Measurements from ENCODE around the gene ADORA1.

ADORA1 gene

GRCh38 chr1:203173011-203173555 lies 45.6 kb downstream of the ADORA1 start:
- DNase-seq (ENCODE audit: low read depth) = no peak

- DNase-seq (ENCODE audit: low read depth) = no peak
Measured at GRCh38 chr1:203173566-203173965, 46.0 kb downstream of the ADORA1 start.

- DNase-seq (ENCODE audit: low read depth) = no peak
Measured at GRCh38 chr1:203174324-203174985, 46.9 kb downstream of the ADORA1 start.

GRCh38 chr1:203175237-203175826 lies 47.8 kb downstream of the ADORA1 start, which contains the start of gene MYBPH:
MYBPH (minus strand) TSS chr1:203175826; CDS start chr1:203175755, 71 bp downstream.
- DNase-seq (ENCODE audit: low read depth) = no peak

GRCh38 chr1:203175827-203176241 lies 48.3 kb downstream of the ADORA1 start:
- DNase-seq (ENCODE audit: low read depth) = no peak

GRCh38 chr1:203176273-203177035 lies 48.9 kb downstream of the ADORA1 start:
- DNase-seq (ENCODE audit: low read depth) = no peak

GRCh38 chr1:203177036-203177405 lies 49.5 kb downstream of the ADORA1 start:
- DNase-seq (ENCODE audit: low read depth) = no peak

GRCh38 chr1:203177470-203178039 lies 50.0 kb downstream of the ADORA1 start:
- no peak for DNase-seq (ENCODE audit: low read depth)

- no peak for DNase-seq (ENCODE audit: low read depth)
Measured at GRCh38 chr1:203178083-203178482, 50.6 kb downstream of the ADORA1 start.

- DNase-seq (ENCODE audit: low read depth) = no peak
Measured at GRCh38 chr1:203178821-203179666, 51.5 kb downstream of the ADORA1 start.

GRCh38 chr1:203179667-203180005 lies 52.1 kb downstream of the ADORA1 start:
- DNase-seq (ENCODE audit: low read depth) = no peak

- no peak for DNase-seq (ENCODE audit: low read depth)
Measured at GRCh38 chr1:203180611-203181330, 53.2 kb downstream of the ADORA1 start.

- no peak for DNase-seq (ENCODE audit: low read depth)
Measured at GRCh38 chr1:203181586-203182386, 54.3 kb downstream of the ADORA1 start.

GRCh38 chr1:203182387-203182953 lies 54.9 kb downstream of the ADORA1 start:
- no peak for DNase-seq (ENCODE audit: low read depth)

- DNase-seq (ENCODE audit: low read depth) = no peak
Measured at GRCh38 chr1:203183828-203184227, 56.3 kb downstream of the ADORA1 start.

- no peak for DNase-seq (ENCODE audit: low read depth)
Measured at GRCh38 chr1:203184467-203184866, 56.9 kb downstream of the ADORA1 start.

- DNase-seq (ENCODE audit: low read depth) = no peak
Measured at GRCh38 chr1:203185061-203185461, 57.5 kb downstream of the ADORA1 start.

- DNase-seq (ENCODE audit: low read depth) = no peak
Measured at GRCh38 chr1:203185585-203185984, 58.1 kb downstream of the ADORA1 start.

- DNase-seq (ENCODE audit: low read depth) = no peak
Measured at GRCh38 chr1:203186091-203186445, 58.5 kb downstream of the ADORA1 start.
